NK-92 (cell line): Measurements from ENCODE around the gene STAT3.
"Not testable (repeated sequence)": the region's sequence is repeated elsewhere in the genome, so short reads cannot be mapped to it uniquely, and the experiment has no call there.

ENCODE experiments used
- DNase-seq: peaks from one replicate; lab custom pipeline; 2025; ENCODE audit not compliant: unreplicated experiment; lab: John Stamatoyannopoulos, UW

STAT3 gene

GRCh38 chr17:42388381-42389134 lies at the start of gene STAT3:
Gene STAT3, minus strand, starts transcription at chr17:42388442. Its CDS starts 39,926 bp downstream, at chr17:42348516.
- peak; percentile 99 for DNase-seq

GRCh38 chr17:42436391-42436790 lies 48.1 kb upstream of the STAT3 start:
- DNase-seq = no peak

GRCh38 chr17:42431758-42432161 lies 43.5 kb upstream of the STAT3 start:
- no peak for DNase-seq

- no peak for DNase-seq
Observed at GRCh38 chr17:42429726-42430447, 41.6 kb upstream of the STAT3 start.

GRCh38 chr17:42428141-42428944 lies 40.1 kb upstream of the STAT3 start:
- no peak for DNase-seq

GRCh38 chr17:42424991-42425610 lies 36.9 kb upstream of the STAT3 start:
- DNase-seq = no peak

GRCh38 chr17:42423766-42424165 lies 35.5 kb upstream of the STAT3 start:
- DNase-seq = no peak

GRCh38 chr17:42422958-42423712 lies 34.9 kb upstream of the STAT3 start, which contains the start of gene CAVIN1:
Gene CAVIN1, minus strand, starts transcription at chr17:42423256. Its CDS starts 159 bp downstream, at chr17:42423097.
- DNase-seq = no peak

GRCh38 chr17:42422412-42422957 lies 34.2 kb upstream of the STAT3 start:
- no peak for DNase-seq

- DNase-seq = no peak
Observed at GRCh38 chr17:42421507-42422338, 33.5 kb upstream of the STAT3 start.

- no peak for DNase-seq
Observed at GRCh38 chr17:42421136-42421506, 32.9 kb upstream of the STAT3 start.

- not testable (repeated sequence) for DNase-seq
Observed at GRCh38 chr17:42417981-42418380, 29.7 kb upstream of the STAT3 start.

- no peak for DNase-seq
Observed at GRCh38 chr17:42414704-42415409, 26.6 kb upstream of the STAT3 start.

GRCh38 chr17:42413464-42414040 lies 25.3 kb upstream of the STAT3 start:
- no peak for DNase-seq

- DNase-seq = no peak
Observed at GRCh38 chr17:42411905-42412679, 23.9 kb upstream of the STAT3 start.

GRCh38 chr17:42411361-42411760 lies 23.1 kb upstream of the STAT3 start:
- DNase-seq = no peak

- DNase-seq = no peak
Observed at GRCh38 chr17:42410319-42410685, 22.1 kb upstream of the STAT3 start.
